Keratinocyte (primary cell): ENCODE measurements around the gene OPN4. TPM values are rescaled to one million over a fixed set of nuclear protein-coding genes. Genes with fewer than 3 reads are reported as not detected.

ENCODE experiments used
- DNase-seq: peaks from one replicate; pipeline ENCODE4 v3.0.0-alpha.2; 2011; ENCODE audit warnings: low read depth, missing footprints, low spot score
- FAIRE-seq: peaks from 2 replicates; lab custom pipeline; 2011; peaks lifted over from hg19 to GRCh38; lab: Jason Lieb, UNC
- H2AFZ ChIP-seq: 2 replicates; pipeline ENCODE4 v1.6.0; 2012; ENCODE audit warnings: low read length, control low read depth, inconsistent platforms; ENCODE audit not compliant: control insufficient read depth
- H3K27ac ChIP-seq: 2 replicates; pipeline ENCODE4 v1.5.1; 2011; ENCODE audit warnings: low read length; ENCODE audit not compliant: control insufficient read depth, insufficient read depth
- H3K27me3 ChIP-seq: 3 replicates; pipeline ENCODE4 v1.6.0; 2011; ENCODE audit warnings: low read length; ENCODE audit not compliant: control insufficient read depth, insufficient read depth; ENCODE audit errors: extremely low read depth
- H3K36me3 ChIP-seq, 2 experiments: 2 replicates in 1 of 2; 3 replicates in 1 of 2; pipeline ENCODE4 v1.5.1; 2011; ENCODE audit warnings: low read length in 2 of 2, mild to moderate bottlenecking in 1 of 2; ENCODE audit not compliant: control insufficient read depth in 2 of 2, insufficient read depth in 2 of 2; ENCODE audit errors: extremely low read depth in 1 of 2
- H3K4me1 ChIP-seq: 3 replicates; pipeline ENCODE4 v1.5.1; 2011; ENCODE audit warnings: low read length; ENCODE audit not compliant: control insufficient read depth, insufficient read depth; ENCODE audit errors: extremely low read depth
- H3K4me2 ChIP-seq: 3 replicates; pipeline ENCODE4 v1.6.0; 2011; ENCODE audit warnings: low read depth, low read length; ENCODE audit not compliant: control insufficient read depth, insufficient read depth; ENCODE audit errors: extremely low read depth
- H3K4me3 ChIP-seq, 3 experiments: fragments of 200-600 bp in 1 of 3; sonication (generic) in 1 of 3; 2 replicates in 2 of 3; 3 replicates in 1 of 3; pipeline ENCODE4 v1.5.1; 2011 to 2016; ENCODE audit warnings: low read length in 3 of 3, mild to moderate bottlenecking in 3 of 3, control low read depth in 2 of 3, inconsistent platforms in 1 of 3, low read depth in 1 of 3, mixed read lengths in 1 of 3, mixed run types in 1 of 3, moderate library complexity in 1 of 3; ENCODE audit not compliant: control insufficient read depth in 2 of 3, insufficient read depth in 2 of 3; ENCODE audit errors: extremely low read depth in 1 of 3
- H3K79me2 ChIP-seq: 2 replicates; pipeline ENCODE4 v1.6.0; 2012; ENCODE audit warnings: low read length; ENCODE audit not compliant: control insufficient read depth, insufficient read depth
- H3K9ac ChIP-seq: 3 replicates; pipeline ENCODE4 v1.6.0; 2011; ENCODE audit warnings: low read length; ENCODE audit not compliant: control insufficient read depth, insufficient read depth; ENCODE audit errors: extremely low read depth
- H3K9me1 ChIP-seq: 3 replicates; pipeline ENCODE4 v1.6.0; 2011; ENCODE audit warnings: low read length; ENCODE audit not compliant: control insufficient read depth, insufficient read depth; ENCODE audit errors: extremely low read depth
- H3K9me3 ChIP-seq: 2 replicates; pipeline ENCODE4 v1.5.1; 2012; ENCODE audit warnings: low read depth, low read length; ENCODE audit not compliant: control insufficient read depth
- H4K20me1 ChIP-seq: 3 replicates; pipeline ENCODE4 v1.6.0; 2011; ENCODE audit warnings: low read length; ENCODE audit not compliant: control insufficient read depth, insufficient read depth; ENCODE audit errors: extremely low read depth
- EZH2 ChIP-seq: IDR thresholded peaks from one replicate; pipeline ENCODE4 v1.6.1; 2012; ENCODE audit warnings: inconsistent platforms, mild to moderate bottlenecking, low read length, moderate library complexity
- dilution Hi-C: fragments of 300-500 bp; cut with MboI; formaldehyde crosslinking; loops from one replicate; pipeline ENCODE4 v1.7.0; 2020; ENCODE audit warnings: low sequenced_read_pairs; ENCODE audit not compliant: extremely low pct_ligation_motif_present
- polyA plus RNA-seq, 5 experiments: library from polyadenylated mRNA; depleted of rRNA in 3 of 5; stranded (reverse) in 3 of 5; stranded (forward) in 1 of 5; unstranded in 1 of 5; fragments of >200 nt; gene quantifications; 1 replicate in 1 of 5; 2 replicates in 3 of 5; 3 replicates in 1 of 5; pipeline versions ENCODE4 v1.2.1 to v1.2.3, GENCODE V29; 2011 to 2012; ENCODE audit warnings: missing spikeins in 2 of 5, low read depth in 1 of 5, low replicate concordance in 1 of 5
- TF ChIP-seq, protein P1 (sequence below), 3 experiments: IDR thresholded peaks in 1 of 3; conservative IDR thresholded peaks in 1 of 3; optimal IDR thresholded peaks in 1 of 3; 2 replicates in 2 of 3; 3 replicates in 1 of 3; pipeline versions ENCODE3 to v1.5.1; 2011; ENCODE audit warnings: low read length in 3 of 3, mild to moderate bottlenecking in 3 of 3, moderate library complexity in 2 of 3, control low read depth in 1 of 3, inconsistent platforms in 1 of 3; ENCODE audit not compliant: insufficient read depth in 2 of 3; ENCODE audit errors: extremely low read depth in 1 of 3

OPN4 gene
- polyA plus RNA-seq, 1 donor (not counting 4 experiments of a cell fraction or from before 2014, with no cell fraction given): not detected

DNA sequence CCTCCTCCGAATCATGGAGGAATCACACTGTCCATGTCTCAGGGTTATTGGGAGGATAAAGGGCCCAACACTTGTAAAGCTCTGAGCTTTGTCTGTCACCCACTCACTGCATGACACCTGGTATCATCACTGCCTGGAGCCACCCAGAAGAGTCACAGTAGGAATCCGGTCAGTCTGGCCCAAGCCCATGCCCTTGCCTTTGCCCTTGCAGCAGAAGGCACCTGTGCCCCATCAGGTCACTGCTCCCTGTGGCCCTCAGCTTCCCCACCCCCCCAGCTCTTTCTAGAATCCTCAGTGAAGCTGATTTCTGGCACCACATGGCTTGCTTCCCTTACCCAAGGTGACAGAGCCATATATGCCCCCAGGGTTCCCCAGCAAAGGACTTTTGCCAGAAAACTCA, 28.3 kb downstream of the OPN4 start:
- no peak overlapping the region for H3K4me3 ChIP-seq
- H3K9me1 ChIP-seq: no peaks in the 10 kb centered on the region
- no peak for DNase-seq
- no peaks in the 10 kb centered on the region for H3K36me3 ChIP-seq
- TF ChIP-seq, protein P1, sequence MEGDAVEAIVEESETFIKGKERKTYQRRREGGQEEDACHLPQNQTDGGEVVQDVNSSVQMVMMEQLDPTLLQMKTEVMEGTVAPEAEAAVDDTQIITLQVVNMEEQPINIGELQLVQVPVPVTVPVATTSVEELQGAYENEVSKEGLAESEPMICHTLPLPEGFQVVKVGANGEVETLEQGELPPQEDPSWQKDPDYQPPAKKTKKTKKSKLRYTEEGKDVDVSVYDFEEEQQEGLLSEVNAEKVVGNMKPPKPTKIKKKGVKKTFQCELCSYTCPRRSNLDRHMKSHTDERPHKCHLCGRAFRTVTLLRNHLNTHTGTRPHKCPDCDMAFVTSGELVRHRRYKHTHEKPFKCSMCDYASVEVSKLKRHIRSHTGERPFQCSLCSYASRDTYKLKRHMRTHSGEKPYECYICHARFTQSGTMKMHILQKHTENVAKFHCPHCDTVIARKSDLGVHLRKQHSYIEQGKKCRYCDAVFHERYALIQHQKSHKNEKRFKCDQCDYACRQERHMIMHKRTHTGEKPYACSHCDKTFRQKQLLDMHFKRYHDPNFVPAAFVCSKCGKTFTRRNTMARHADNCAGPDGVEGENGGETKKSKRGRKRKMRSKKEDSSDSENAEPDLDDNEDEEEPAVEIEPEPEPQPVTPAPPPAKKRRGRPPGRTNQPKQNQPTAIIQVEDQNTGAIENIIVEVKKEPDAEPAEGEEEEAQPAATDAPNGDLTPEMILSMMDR (optimal IDR thresholded peaks at IDR 0.05 in 1 of 3, IDR thresholded peaks at IDR 0.05 in 1 of 3, conservative IDR thresholded peaks at IDR 0.05 in 1 of 3; ENCODE audit: extremely low read depth in 1 of 3, insufficient read depth in 2 of 3, low read length in 3 of 3): no peak
- TF ChIP-seq EZH2: no peak
- dilution Hi-C loops: no loop called here
- H3K27me3 ChIP-seq: peaks cover 18% of the 10 kb centered on the region
- H3K79me2 ChIP-seq: no peaks in the 10 kb centered on the region
- no peaks in the 10 kb centered on the region for H3K9me3 ChIP-seq
- no peak overlapping the region for H2AFZ ChIP-seq
- no peaks in the 10 kb centered on the region for H3K4me1 ChIP-seq
- H3K4me2 ChIP-seq: no peak overlapping the region
- H3K27ac ChIP-seq: no peak overlapping the region
- H3K9ac ChIP-seq: no peak overlapping the region
- no peak for FAIRE-seq
- no peaks in the 10 kb centered on the region for H4K20me1 ChIP-seq

DNA sequence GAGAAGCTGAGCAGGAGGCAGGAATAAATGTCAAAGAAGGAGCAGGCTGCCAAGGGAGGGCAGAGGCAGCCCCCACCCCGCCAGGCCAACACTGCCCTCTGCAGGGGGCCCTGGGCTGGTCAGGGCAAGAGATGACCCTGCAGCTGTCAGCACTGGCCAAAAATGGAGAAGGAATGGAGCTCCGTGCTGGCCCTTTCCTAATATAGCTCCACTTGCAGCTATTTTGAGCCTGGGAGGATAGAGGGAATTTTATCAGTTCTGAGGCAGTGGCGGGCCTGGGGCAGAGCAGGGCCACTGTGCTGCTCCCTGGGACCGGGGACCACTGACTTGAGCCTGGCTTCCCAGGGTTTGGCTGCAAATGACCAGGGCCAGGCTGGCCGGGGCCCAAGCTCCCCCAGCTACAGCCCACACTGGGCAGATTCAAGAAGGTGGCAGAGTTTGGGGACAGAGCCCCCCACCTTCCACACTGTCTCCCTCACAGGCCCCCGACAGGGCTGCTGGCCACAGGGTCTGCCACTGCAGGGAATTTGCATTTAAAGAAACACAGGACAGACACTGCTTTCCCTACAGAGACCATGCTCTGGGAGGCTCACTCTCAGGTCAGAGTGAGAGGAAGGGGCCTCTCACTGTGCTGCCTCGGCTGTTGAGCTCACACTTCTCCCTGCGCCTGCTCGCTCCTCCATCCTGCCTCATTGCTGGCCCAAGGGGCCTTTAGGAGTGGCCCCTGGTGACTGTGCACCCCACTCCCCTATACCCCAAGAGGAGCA, 30.2 kb downstream of the OPN4 start:
- no peaks in the 10 kb centered on the region for H3K9me3 ChIP-seq
- dilution Hi-C loops: no loop called here
- H3K4me3 ChIP-seq: no peak overlapping the region
- H3K27me3 ChIP-seq: peaks cover 22% of the 10 kb centered on the region
- TF ChIP-seq EZH2: no peak
- TF ChIP-seq, protein P1 (optimal IDR thresholded peaks at IDR 0.05 in 1 of 3, IDR thresholded peaks at IDR 0.05 in 1 of 3, conservative IDR thresholded peaks at IDR 0.05 in 1 of 3; ENCODE audit: extremely low read depth in 1 of 3, insufficient read depth in 2 of 3, low read length in 3 of 3): peak in 2 of 3 experiments; percentile 37 to 59
- H3K27ac ChIP-seq: no peak overlapping the region
- no peaks in the 10 kb centered on the region for H4K20me1 ChIP-seq
- H3K4me2 ChIP-seq: no peak overlapping the region
- no peaks in the 10 kb centered on the region for H3K4me1 ChIP-seq
- FAIRE-seq (no peak), DNase-seq (no peak)
- H3K9me1 ChIP-seq: no peaks in the 10 kb centered on the region
- H3K79me2 ChIP-seq: no peaks in the 10 kb centered on the region
- H3K36me3 ChIP-seq: no peaks in the 10 kb centered on the region
- no peak overlapping the region for H3K9ac ChIP-seq
- H2AFZ ChIP-seq: no peak overlapping the region
